Measurements from ENCODE around the gene TIAL1.
"Not testable (repeated sequence)": the region's sequence is repeated elsewhere in the genome, so short reads cannot be mapped to it uniquely, and the experiment has no call there.

Gene TIAL1

GRCh38 chr10:119611433-119611832 is 14.7 kb upstream of the TIAL1 start:
- DNase-seq = no peak

- no peak for DNase-seq
These were observed 12.8 kb upstream of the TIAL1 start for GRCh38 chr10:119609516-119609915.

GRCh38 chr10:119608316-119609155 is 11.8 kb upstream of the TIAL1 start:
- DNase-seq = peak; percentile 36

- no peak for DNase-seq
These were observed 7.7 kb upstream of the TIAL1 start for GRCh38 chr10:119604468-119604867.

- DNase-seq = no peak
These were observed 5.7 kb upstream of the TIAL1 start for GRCh38 chr10:119602241-119603095.

- DNase-seq = no peak
These were observed 1.6 kb upstream of the TIAL1 start for GRCh38 chr10:119598397-119598796.

GRCh38 chr10:119597405-119598186 is 832 bp upstream of the TIAL1 start:
- DNase-seq = no peak

GRCh38 chr10:119595676-119596515 is 868 bp downstream of the TIAL1 start:
- DNase-seq = peak; percentile 77

- DNase-seq = no peak
These were observed 1.6 kb downstream of the TIAL1 start for GRCh38 chr10:119595134-119595675.

GRCh38 chr10:119588071-119588470 is 8.7 kb downstream of the TIAL1 start:
- DNase-seq = no peak

- no peak for DNase-seq
These were observed 18.4 kb downstream of the TIAL1 start for GRCh38 chr10:119578355-119578754.

GRCh38 chr10:119575991-119576390 is 20.8 kb downstream of the TIAL1 start:
- DNase-seq = no peak

GRCh38 chr10:119575506-119575905 is 21.3 kb downstream of the TIAL1 start:
- DNase-seq = no peak

GRCh38 chr10:119567978-119568377 is 28.8 kb downstream of the TIAL1 start:
- no peak for DNase-seq

GRCh38 chr10:119562097-119562496 is 34.7 kb downstream of the TIAL1 start:
- no peak for DNase-seq

GRCh38 chr10:119559511-119559910 is 37.3 kb downstream of the TIAL1 start:
- not testable (repeated sequence) for DNase-seq

GRCh38 chr10:119556081-119556480 is 40.7 kb downstream of the TIAL1 start:
- DNase-seq = not testable (repeated sequence)

GRCh38 chr10:119555178-119555784 is 41.5 kb downstream of the TIAL1 start:
- no peak for DNase-seq

- DNase-seq = no peak
These were observed 45.9 kb downstream of the TIAL1 start for GRCh38 chr10:119550827-119551226.

- DNase-seq = no peak
These were observed 47.3 kb downstream of the TIAL1 start for GRCh38 chr10:119549247-119549999.

- no peak for DNase-seq
These were observed 50.8 kb downstream of the TIAL1 start for GRCh38 chr10:119546009-119546408.

All from activated naive CD4-positive, alpha-beta T cell treated with anti-CD3 and anti-CD28 coated beads, Interleukin-2, amount 50 U/mL, for 16 hours (primary cell).